AG09319 (cell line): ENCODE measurements around the gene COPS3.

Experiments used
- DNase-seq: peaks from one replicate; pipeline ENCODE4 v3.0.0-alpha.2; 2010; ENCODE audit warnings: low read depth; ENCODE audit errors: extremely low read depth
- TF ChIP-seq, protein P1 (sequence below): IDR thresholded peaks from 2 replicates; pipeline ENCODE4 v1.5.1; 2011; ENCODE audit warnings: low read depth, mild to moderate bottlenecking, inconsistent platforms, low read length, moderate library complexity

Gene COPS3

DNA sequence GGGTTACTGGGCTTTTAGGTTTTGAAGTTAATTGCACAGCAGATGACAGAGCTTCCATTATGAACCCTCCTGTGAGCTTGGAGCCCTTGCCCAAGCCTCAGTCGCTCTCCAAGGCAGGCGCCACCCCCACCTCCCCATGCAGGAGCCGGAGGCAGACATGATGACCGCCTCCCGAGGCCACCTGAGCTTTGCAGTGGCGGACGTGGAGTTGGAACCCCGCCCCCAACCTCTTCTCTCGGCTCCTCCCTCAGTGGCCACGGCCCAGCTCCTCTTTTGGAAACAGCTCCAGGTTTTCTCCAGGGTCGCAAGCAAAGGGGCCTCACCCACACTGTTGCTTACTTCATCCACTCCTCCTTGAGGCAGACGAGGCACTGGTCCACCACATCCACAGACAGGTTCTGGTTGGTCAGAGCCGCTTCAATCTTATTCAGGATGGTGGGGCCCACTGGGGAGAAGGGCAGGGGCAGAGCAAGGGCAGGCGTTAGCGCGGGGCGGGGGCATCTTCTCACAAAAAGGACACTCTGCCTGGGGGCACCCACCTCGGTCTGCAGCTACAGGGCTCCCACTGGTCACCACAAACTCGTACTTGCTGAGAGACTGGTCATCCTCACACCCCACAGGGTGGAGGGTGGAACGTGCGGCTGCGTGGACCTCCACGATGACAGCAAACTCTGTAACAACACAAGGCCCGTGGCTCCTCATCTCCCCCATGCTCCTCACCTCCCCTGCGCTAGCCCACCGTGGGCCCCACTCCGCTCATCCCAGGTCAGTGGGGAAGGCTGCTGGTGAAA is 66.2 kb downstream of the COPS3 start:
- TF ChIP-seq, protein P1, sequence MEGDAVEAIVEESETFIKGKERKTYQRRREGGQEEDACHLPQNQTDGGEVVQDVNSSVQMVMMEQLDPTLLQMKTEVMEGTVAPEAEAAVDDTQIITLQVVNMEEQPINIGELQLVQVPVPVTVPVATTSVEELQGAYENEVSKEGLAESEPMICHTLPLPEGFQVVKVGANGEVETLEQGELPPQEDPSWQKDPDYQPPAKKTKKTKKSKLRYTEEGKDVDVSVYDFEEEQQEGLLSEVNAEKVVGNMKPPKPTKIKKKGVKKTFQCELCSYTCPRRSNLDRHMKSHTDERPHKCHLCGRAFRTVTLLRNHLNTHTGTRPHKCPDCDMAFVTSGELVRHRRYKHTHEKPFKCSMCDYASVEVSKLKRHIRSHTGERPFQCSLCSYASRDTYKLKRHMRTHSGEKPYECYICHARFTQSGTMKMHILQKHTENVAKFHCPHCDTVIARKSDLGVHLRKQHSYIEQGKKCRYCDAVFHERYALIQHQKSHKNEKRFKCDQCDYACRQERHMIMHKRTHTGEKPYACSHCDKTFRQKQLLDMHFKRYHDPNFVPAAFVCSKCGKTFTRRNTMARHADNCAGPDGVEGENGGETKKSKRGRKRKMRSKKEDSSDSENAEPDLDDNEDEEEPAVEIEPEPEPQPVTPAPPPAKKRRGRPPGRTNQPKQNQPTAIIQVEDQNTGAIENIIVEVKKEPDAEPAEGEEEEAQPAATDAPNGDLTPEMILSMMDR = no peak
- no peak for DNase-seq

DNA sequence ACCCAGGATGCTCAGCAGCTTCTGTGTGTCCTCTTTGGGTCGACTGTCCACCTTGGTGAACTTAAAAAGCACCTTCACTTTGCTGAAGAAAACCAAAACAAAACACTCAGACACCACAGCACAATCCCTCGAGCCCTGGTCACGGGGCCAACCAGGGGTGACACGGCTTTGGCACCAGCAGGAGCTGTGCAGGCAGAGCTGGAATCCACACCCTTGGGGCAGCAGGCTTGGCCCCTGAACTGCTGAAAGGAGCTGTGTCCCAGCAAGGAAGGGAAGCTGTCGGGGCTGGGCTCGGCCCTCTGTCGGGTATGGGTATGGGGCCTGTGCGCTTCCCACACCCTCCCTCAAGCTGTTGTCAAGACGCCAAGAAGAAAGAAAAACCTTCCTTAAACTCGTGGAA is 67.3 kb downstream of the COPS3 start:
- no peak for DNase-seq
- TF ChIP-seq, protein P1 = no peak

DNA sequence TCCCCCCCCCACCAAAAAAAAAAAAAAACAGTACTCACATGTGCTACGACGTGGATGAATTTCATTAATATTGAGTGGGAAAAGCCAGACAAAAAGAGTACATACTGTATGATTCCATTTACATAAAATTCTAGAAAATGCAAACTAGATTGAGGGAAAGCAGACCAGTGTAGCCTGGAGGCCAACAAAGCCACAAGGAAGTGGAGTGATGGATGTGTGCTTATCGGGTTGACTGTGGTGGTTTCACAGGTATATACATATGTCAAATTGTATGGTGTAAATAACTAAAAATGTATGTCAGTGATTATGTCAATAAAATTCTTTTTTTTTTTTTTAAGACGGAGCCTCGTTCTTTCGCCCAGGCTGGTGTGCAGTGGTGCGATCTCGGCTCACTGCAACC is 73.0 kb downstream of the COPS3 start:
- DNase-seq = no peak
- TF ChIP-seq, protein P1 = no peak

DNA sequence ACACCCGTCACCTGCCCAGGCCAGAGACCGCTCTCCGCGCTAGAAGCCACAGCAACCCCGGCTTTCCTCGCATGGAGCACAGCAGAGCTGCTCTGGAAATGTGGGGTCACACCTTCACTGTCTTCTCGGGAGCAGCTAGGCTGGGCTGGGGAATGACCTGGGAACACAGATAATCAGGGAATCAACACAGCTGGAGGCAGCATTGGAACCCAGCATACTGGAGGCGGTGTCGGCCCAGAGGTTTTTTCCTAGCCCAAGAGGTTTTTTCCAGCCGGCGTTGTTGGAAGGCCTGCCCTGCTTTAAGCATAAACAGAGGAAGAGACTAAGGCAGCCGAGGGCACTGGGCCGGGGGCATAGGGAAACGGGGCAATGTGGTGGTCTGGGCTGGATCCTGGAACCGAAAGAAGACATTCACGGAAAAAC is 74.1 kb downstream of the COPS3 start:
- TF ChIP-seq, protein P1 = no peak
- no peak for DNase-seq

DNA sequence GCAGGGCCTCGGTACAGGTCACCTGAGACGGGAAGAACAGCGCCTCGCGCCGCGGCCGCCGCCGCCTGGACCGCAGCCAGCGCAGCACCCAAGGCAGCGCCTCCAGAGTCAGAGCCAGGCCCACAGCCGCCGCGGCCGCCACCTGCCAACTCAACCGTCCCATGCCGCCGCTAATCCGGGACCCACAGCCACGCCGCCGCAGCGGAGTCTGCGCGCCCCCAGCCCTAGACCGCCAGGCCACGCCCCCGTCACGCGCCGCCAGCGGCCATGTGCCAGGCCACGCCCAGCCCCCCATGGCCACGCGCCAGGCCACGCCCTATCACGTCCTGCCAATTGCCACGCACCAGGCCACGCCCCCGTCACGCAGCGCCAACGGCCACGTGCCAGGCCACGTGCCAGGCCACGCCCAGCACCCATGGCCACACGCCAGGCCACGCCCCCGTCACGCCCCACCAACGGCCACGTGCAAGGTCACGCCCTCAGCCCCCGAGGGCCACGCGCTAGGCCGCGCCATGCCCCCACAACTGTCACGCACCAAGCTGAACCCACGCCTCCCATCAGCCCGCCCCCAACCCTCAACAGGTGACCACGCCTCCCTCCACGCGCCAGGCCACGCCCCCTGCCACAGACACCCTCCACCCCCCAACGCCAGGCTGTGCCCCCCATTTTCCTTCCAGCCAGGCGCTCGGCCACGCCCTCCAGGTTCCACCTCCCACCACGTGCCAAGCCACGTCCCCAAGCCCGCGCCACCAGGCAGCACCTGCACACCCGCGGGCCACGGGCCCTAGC is 74.7 kb downstream of the COPS3 start, which contains the start of gene PLD6:
PLD6 (minus strand) TSS at position 210 of the 789 bp plus-strand sequence; CDS start at position 163, 47 bp downstream.
- peak; percentile 42 for DNase-seq
- TF ChIP-seq, protein P1 = no peak

DNA sequence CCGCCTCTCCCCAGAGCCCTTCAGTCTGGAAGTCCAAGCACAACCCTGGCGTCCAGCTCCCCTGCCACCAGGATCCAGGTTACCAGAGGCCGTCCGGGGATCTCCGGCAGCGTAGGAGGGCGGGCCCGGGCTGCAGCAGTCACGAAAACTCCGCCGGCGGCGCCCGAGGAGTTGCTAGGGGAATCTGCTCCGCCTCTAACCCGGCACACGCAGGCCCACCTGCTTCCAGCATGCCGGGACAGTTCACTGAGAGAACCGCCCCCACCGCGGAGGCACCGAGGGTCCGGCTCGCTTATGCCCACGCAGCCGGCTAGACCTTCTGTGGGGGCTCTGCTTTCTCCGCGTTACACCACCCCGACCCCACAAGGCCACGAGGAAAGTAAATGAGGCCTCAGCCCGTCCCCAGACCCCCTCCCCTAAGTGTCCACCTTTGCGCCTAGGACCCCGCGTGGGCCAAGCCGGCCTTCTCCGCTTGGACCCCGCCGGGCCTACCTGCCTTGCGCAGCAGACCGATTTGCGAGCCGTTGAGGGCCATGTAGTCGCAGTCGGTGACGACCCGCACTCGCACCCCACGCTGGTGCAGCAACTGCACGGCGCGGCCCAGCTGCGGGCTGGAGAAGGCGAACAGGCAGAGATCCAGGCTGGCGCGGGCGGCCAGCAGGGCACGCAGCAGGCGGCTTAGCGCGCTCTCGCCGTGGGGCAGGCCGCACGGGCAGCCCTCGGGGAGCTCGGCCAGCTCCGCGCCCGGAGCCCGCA is 75.5 kb downstream of the COPS3 start:
- TF ChIP-seq, protein P1 = no peak
- DNase-seq = no peak
